GM12891 (cell line): Measurements from ENCODE around the gene BOC.

Experiments
- POLR2A ChIP-seq: IDR thresholded peaks from 2 replicates; pipeline ENCODE4 v1.6.1; 2011; ENCODE audit warnings: low read depth, low read length, control low read depth
- POLR2AphosphoS5 ChIP-seq: IDR thresholded peaks from 2 replicates; pipeline ENCODE4 v1.6.1; 2011; ENCODE audit warnings: low read depth, low read length, control low read depth
- TAF1 ChIP-seq: IDR thresholded peaks from 2 replicates; pipeline ENCODE4 v1.6.1; 2011; ENCODE audit warnings: low read depth, low read length, control low read depth

GRCh38 chr3:113241292-113242095, 30.1 kb downstream of the BOC start:
- TF ChIP-seq POLR2A, result no peak
- no peak for TF ChIP-seq POLR2AphosphoS5
- TF ChIP-seq TAF1, result no peak
